ENCODE data around the gene CLEC6A.
"Not testable (repeated sequence)": the region's sequence is repeated elsewhere in the genome, so short reads cannot be mapped to it uniquely, and the experiment has no call there.

CLEC6A gene

DNA sequence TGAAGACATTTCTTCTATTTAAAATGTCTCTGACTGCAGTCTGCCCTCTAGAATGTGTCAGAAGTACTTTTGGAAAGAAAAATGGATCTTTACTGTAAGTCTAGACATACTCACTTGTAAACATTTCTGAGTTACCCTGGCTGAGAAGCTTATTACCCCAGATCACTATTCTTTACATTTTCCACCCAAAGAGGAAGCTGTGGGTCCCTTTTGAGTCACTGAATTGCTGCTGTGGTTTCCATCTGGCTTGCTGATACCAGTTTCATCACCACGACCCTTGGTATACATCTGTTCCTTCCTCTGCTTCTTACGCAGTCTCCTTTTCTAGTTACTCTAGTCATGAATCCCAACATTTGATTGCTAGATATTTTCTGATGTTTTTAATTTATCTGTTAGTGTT lies 37.3 kb downstream of the CLEC6A start:
- H3K4me3 ChIP-seq (ENCODE audit: control insufficient read depth, low read depth, low read length): no peak overlapping the region
- DNase-seq (ENCODE audit: low read depth): no peak
- no peak for TF ChIP-seq CTCF (conservative IDR thresholded peaks at IDR 0.05; ENCODE audit: control insufficient read depth, insufficient read depth, low read depth, low read length)

GRCh38 chr12:8495671-8496070 lies 39.9 kb downstream of the CLEC6A start:
- not testable (repeated sequence) for H3K4me3 ChIP-seq (ENCODE audit: control insufficient read depth, low read depth, low read length); DNase-seq (ENCODE audit: low read depth)

GRCh38 chr12:8496074-8496473 lies 40.3 kb downstream of the CLEC6A start:
- H3K4me3 ChIP-seq (ENCODE audit: control insufficient read depth, low read depth, low read length); DNase-seq (ENCODE audit: low read depth): not testable (repeated sequence)

GRCh38 chr12:8499616-8500015 lies 43.9 kb downstream of the CLEC6A start:
- H3K4me3 ChIP-seq (ENCODE audit: control insufficient read depth, low read depth, low read length): no peak overlapping the region
- no peak for DNase-seq (ENCODE audit: low read depth)
- no peak for TF ChIP-seq CTCF (conservative IDR thresholded peaks at IDR 0.05; ENCODE audit: control insufficient read depth, insufficient read depth, low read depth, low read length)

DNA sequence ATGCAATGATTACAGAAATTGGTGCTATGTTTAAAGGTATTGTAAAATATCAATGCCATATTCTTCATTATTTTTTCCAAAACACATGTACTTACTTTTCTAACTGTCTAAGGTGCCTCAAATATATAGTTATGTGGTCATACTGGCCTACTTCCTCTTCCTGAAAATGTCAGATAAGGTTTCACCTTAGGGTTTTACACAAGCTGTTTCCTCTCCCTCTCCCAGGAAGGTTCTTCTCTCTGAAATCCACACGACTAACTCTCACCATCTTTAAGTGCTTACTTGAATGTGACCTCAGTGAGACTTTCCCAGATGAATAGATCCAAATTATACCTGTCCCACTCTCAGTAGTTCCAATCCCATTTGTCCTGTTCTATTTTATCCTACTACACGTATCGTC lies 46.0 kb downstream of the CLEC6A start:
- H3K4me3 ChIP-seq (ENCODE audit: control insufficient read depth, low read depth, low read length): no peak overlapping the region
- no peak for DNase-seq (ENCODE audit: low read depth)
- TF ChIP-seq CTCF (conservative IDR thresholded peaks at IDR 0.05; ENCODE audit: control insufficient read depth, insufficient read depth, low read depth, low read length): no peak

GRCh38 chr12:8504351-8504750 lies 48.6 kb downstream of the CLEC6A start:
- TF ChIP-seq CTCF (conservative IDR thresholded peaks at IDR 0.05; ENCODE audit: control insufficient read depth, insufficient read depth, low read depth, low read length): no peak
- DNase-seq (ENCODE audit: low read depth): no peak
- H3K4me3 ChIP-seq (ENCODE audit: control insufficient read depth, low read depth, low read length): no peak overlapping the region

DNA sequence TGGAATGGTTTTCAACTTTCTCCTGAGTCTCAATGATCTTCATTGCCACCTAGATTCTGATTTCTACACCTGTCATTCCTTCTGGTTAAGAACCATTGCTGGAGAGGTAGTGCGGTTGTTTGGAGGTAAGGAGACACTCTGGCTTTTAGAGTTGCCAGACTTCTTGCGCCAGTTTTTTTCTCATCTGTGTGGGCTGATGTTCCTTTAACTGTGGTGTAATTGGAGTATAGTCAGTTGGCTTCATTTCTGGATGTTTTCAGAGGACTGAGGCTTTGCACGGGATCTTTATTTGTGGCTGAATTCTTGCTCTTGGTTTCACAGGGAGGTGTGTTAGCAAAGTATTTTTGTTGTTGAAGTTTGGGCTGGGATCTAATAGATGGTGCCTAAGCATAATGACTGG lies 51.8 kb downstream of the CLEC6A start:
- DNase-seq (ENCODE audit: low read depth): no peak
- H3K4me3 ChIP-seq (ENCODE audit: control insufficient read depth, low read depth, low read length): no peak overlapping the region
- TF ChIP-seq CTCF (conservative IDR thresholded peaks at IDR 0.05; ENCODE audit: control insufficient read depth, insufficient read depth, low read depth, low read length): no peak

- no peak overlapping the region for H3K4me3 ChIP-seq (ENCODE audit: control insufficient read depth, low read depth, low read length)
- TF ChIP-seq CTCF (conservative IDR thresholded peaks at IDR 0.05; ENCODE audit: control insufficient read depth, insufficient read depth, low read depth, low read length): no peak
- DNase-seq (ENCODE audit: low read depth): no peak
Measured at GRCh38 chr12:8508223-8508622, 52.5 kb downstream of the CLEC6A start.
